ENCODE data around the gene DCLK1.
A peak's percentile ranks its signal among the peaks of the same experiment; 100 is the strongest.

Gene DCLK1

DNA sequence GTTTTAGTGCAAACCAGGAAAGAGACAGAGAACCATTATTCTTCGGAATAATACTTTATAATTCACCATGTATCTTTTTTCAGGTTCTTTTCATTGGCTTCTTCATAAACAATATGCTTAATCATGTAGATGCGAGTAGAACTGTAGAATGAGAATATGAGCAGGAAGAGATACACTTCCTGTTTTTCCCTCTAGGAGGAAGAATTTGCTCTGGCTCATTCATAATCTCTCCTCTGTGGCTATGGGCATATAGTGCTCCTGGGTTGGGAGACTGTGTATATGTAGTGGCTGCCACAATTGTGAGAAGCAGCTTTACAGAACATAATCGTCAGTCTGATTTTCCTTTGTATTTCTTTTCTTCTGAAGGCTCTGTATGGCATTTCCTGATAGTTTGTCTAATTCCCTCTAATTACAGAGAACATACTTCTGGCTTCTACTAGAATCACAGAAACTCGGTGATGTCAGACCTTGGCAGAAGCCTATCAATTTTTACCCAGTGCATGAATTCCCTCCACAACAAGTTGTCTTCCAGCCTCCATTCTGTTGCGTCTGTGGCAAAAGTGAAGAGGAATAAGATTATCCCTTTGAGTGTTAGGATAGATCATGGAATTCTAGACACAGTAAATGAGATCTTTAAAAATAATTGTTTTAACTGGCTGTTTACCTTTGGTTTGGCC, 2.9 kb upstream of the DCLK1 start:
- DNase-seq (ENCODE audit: low read depth in 1 of 2, low spot score in 1 of 2): no peak

DNA sequence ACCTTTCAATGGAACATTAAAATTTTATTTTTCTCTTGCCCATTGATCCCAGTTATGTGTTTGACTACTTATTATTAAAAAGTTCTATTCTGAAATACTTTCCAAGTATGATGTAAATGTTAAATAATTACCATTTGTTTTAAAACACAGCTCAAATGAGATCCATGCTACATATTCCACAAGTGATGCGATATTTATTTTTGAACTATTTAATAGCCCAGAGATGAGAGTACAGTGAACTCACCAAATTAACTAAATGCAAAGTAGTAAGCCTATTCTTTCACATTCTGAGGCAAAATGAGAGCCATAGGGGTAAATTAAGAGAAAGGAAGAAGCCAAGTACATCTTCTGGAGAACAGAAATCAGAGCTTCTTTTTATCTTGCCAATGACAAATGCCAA, 1.2 kb upstream of the DCLK1 start:
- Histone ChIP-seq H3K27ac (replicated peaks) (no peak overlapping the region), H3K27me3 (ENCODE audit: insufficient read depth, poor library complexity, severe bottlenecking) (peaks cover 43% of the 10 kb centered on the region), H3K4me3 (replicated peaks; ENCODE audit: insufficient read depth, low read length) (no peak overlapping the region)
- TF ChIP-seq POLR2AphosphoS5 (IDR thresholded peaks at IDR 0.05; ENCODE audit: low read depth) (no peak), SPI1 (IDR thresholded peaks at IDR 0.05; ENCODE audit: borderline replicate concordance, low read depth) (no peak), GABPA (IDR thresholded peaks at IDR 0.05; ENCODE audit: low read depth) (no peak)
- TF ChIP-seq, protein P1, sequence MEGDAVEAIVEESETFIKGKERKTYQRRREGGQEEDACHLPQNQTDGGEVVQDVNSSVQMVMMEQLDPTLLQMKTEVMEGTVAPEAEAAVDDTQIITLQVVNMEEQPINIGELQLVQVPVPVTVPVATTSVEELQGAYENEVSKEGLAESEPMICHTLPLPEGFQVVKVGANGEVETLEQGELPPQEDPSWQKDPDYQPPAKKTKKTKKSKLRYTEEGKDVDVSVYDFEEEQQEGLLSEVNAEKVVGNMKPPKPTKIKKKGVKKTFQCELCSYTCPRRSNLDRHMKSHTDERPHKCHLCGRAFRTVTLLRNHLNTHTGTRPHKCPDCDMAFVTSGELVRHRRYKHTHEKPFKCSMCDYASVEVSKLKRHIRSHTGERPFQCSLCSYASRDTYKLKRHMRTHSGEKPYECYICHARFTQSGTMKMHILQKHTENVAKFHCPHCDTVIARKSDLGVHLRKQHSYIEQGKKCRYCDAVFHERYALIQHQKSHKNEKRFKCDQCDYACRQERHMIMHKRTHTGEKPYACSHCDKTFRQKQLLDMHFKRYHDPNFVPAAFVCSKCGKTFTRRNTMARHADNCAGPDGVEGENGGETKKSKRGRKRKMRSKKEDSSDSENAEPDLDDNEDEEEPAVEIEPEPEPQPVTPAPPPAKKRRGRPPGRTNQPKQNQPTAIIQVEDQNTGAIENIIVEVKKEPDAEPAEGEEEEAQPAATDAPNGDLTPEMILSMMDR (IDR thresholded peaks at IDR 0.05; ENCODE audit: insufficient read depth, low read length): no peak
- TF ChIP-seq, protein P2, sequence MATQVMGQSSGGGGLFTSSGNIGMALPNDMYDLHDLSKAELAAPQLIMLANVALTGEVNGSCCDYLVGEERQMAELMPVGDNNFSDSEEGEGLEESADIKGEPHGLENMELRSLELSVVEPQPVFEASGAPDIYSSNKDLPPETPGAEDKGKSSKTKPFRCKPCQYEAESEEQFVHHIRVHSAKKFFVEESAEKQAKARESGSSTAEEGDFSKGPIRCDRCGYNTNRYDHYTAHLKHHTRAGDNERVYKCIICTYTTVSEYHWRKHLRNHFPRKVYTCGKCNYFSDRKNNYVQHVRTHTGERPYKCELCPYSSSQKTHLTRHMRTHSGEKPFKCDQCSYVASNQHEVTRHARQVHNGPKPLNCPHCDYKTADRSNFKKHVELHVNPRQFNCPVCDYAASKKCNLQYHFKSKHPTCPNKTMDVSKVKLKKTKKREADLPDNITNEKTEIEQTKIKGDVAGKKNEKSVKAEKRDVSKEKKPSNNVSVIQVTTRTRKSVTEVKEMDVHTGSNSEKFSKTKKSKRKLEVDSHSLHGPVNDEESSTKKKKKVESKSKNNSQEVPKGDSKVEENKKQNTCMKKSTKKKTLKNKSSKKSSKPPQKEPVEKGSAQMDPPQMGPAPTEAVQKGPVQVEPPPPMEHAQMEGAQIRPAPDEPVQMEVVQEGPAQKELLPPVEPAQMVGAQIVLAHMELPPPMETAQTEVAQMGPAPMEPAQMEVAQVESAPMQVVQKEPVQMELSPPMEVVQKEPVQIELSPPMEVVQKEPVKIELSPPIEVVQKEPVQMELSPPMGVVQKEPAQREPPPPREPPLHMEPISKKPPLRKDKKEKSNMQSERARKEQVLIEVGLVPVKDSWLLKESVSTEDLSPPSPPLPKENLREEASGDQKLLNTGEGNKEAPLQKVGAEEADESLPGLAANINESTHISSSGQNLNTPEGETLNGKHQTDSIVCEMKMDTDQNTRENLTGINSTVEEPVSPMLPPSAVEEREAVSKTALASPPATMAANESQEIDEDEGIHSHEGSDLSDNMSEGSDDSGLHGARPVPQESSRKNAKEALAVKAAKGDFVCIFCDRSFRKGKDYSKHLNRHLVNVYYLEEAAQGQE (IDR thresholded peaks at IDR 0.05; ENCODE audit: insufficient replicate concordance, low read depth): no peak
- no peak for DNase-seq (ENCODE audit: low read depth in 1 of 2, low spot score in 1 of 2)

More for the DNA sequence above, 2.9 kb upstream of the DCLK1 start:
- TF ChIP-seq, protein P2 (IDR thresholded peaks at IDR 0.05; ENCODE audit: insufficient replicate concordance, low read depth): no peak
- TF ChIP-seq SPI1 (IDR thresholded peaks at IDR 0.05; ENCODE audit: borderline replicate concordance, low read depth) (peak; percentile 82), POLR2AphosphoS5 (IDR thresholded peaks at IDR 0.05; ENCODE audit: low read depth) (no peak)
- Histone ChIP-seq H3K4me3 (replicated peaks; ENCODE audit: insufficient read depth, low read length) (no peak overlapping the region), H3K27ac (replicated peaks) (no peak overlapping the region), H3K27me3 (ENCODE audit: insufficient read depth, poor library complexity, severe bottlenecking) (peaks cover 39% of the 10 kb centered on the region)

- Histone ChIP-seq H3K27ac (replicated peaks) (no peak overlapping the region), H3K4me3 (replicated peaks; ENCODE audit: insufficient read depth, low read length) (no peak overlapping the region), H3K27me3 (ENCODE audit: insufficient read depth, poor library complexity, severe bottlenecking) (peaks cover 47% of the 10 kb centered on the region)
- TF ChIP-seq, protein P2 (IDR thresholded peaks at IDR 0.05; ENCODE audit: insufficient replicate concordance, low read depth): no peak
- TF ChIP-seq POLR2AphosphoS5 (IDR thresholded peaks at IDR 0.05; ENCODE audit: low read depth) (no peak), GABPA (IDR thresholded peaks at IDR 0.05; ENCODE audit: low read depth) (no peak), SPI1 (IDR thresholded peaks at IDR 0.05; ENCODE audit: borderline replicate concordance, low read depth) (no peak)
- TF ChIP-seq, protein P1 (IDR thresholded peaks at IDR 0.05; ENCODE audit: insufficient read depth, low read length): no peak
- no peak for DNase-seq (ENCODE audit: low read depth in 1 of 2, low spot score in 1 of 2)
Measured at GRCh38 chr13:36131931-36132297, 732 bp upstream of the DCLK1 start.
